ENCODE measurements around the gene USP44.

USP44 gene

DNA sequence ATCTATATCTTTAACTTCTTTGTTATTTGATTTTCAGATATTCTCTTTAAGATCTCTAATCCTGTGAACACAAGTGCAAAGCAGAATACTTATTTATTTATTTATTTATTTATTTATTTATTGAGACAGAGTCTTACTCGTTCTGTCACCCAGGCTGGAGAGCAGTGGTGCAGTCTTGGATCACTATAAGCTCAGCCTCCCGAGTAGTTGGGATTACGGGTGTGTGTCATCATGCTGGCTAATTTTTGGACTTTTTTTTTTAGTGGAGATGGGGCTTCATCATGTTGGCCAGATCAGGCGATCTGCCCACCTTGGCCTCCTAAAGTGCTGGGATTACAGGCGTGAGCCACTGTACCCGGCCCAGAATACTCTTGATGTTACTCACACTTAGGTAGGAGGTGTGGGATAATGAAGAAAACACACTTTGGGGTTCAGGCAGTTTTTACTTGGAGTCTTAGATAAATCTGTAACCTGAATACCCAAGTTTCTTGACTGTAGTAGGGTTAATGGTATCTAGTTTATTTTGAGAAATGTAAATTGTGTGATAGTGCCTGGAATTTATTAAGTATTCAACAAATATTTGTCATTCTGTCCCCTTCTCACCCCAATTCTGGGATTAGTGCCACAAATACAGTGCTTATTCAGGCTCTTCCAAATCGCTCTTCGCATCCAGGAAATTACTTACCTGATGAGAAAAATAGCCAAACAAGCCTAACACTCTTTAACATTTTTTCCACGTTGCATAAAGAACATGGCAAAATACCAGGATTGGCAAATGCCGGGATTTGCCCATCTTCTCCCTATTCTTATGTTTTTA lies 44.4 kb downstream of the USP44 start:
- no peak overlapping the region for H3K27ac ChIP-seq
- H3K4me3 ChIP-seq (ENCODE audit: low read depth in 1 of 2, low read length in 1 of 2) = no peak overlapping the region
- TF ChIP-seq, protein P1, sequence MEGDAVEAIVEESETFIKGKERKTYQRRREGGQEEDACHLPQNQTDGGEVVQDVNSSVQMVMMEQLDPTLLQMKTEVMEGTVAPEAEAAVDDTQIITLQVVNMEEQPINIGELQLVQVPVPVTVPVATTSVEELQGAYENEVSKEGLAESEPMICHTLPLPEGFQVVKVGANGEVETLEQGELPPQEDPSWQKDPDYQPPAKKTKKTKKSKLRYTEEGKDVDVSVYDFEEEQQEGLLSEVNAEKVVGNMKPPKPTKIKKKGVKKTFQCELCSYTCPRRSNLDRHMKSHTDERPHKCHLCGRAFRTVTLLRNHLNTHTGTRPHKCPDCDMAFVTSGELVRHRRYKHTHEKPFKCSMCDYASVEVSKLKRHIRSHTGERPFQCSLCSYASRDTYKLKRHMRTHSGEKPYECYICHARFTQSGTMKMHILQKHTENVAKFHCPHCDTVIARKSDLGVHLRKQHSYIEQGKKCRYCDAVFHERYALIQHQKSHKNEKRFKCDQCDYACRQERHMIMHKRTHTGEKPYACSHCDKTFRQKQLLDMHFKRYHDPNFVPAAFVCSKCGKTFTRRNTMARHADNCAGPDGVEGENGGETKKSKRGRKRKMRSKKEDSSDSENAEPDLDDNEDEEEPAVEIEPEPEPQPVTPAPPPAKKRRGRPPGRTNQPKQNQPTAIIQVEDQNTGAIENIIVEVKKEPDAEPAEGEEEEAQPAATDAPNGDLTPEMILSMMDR (IDR thresholded peaks at IDR 0.05) = no peak
- H3K4me1 ChIP-seq (ENCODE audit: control insufficient read depth in 1 of 2, insufficient read depth in 1 of 2, low read depth in 1 of 2, low read length in 1 of 2) = no peaks in the 10 kb centered on the region
- H3K27me3 ChIP-seq = no peaks in the 10 kb centered on the region
- H3K9me3 ChIP-seq = no peaks in the 10 kb centered on the region
- H3K36me3 ChIP-seq = peaks cover 66% of the 10 kb centered on the region

DNA sequence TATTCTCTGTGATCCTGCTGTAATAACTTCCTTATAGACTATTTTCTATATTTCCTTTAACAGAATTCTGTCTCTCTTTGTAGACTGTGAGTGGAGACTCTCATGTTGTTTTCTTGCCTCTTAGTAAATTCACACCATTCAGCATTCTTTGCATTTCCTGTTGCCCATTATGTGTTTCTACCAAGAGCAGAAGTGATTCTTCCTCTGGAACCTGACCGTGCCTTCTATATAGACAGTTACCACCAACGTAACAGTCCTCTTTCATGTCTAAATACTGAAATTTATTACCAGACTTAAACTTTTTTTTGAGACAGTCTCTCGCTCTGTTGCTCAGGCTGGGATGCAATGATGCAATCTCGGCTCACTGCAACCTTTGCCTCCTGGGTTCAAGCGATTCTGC lies 46.2 kb downstream of the USP44 start:
- no peak overlapping the region for H3K4me3 ChIP-seq (ENCODE audit: low read depth in 1 of 2, low read length in 1 of 2)
- TF ChIP-seq, protein P1 (IDR thresholded peaks at IDR 0.05) = no peak
- H3K9me3 ChIP-seq = no peaks in the 10 kb centered on the region
- no peaks in the 10 kb centered on the region for H3K4me1 ChIP-seq (ENCODE audit: control insufficient read depth in 1 of 2, insufficient read depth in 1 of 2, low read depth in 1 of 2, low read length in 1 of 2)
- peaks cover 59% of the 10 kb centered on the region for H3K36me3 ChIP-seq
- H3K27ac ChIP-seq = no peak overlapping the region
- H3K27me3 ChIP-seq = no peaks in the 10 kb centered on the region

DNA sequence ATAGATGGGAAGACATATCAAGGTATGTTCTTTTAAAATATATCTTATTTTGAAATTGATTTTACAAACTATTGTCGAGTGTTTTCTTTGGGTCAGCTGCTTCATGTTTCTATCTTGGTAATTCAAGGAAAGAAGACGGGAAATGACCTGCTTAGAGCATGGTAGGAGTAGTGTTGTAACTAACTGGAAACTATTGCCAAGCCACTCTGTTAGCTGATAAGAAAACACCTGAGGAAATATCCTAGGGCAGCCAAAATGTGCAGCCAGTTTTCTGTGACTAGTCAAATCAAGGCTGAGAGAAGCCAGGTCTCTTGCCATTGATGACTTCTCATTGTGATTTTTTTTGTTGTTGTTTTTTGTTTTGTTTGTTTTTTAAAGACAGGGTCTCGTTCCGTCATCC lies 47.1 kb downstream of the USP44 start:
- TF ChIP-seq, protein P1 (IDR thresholded peaks at IDR 0.05) = no peak
- Histone ChIP-seq H3K4me3 (ENCODE audit: low read depth in 1 of 2, low read length in 1 of 2) (no peak overlapping the region), H3K27me3 (no peaks in the 10 kb centered on the region), H3K27ac (no peak overlapping the region), H3K36me3 (peaks cover 59% of the 10 kb centered on the region), H3K9me3 (no peaks in the 10 kb centered on the region), H3K4me1 (ENCODE audit: control insufficient read depth in 1 of 2, insufficient read depth in 1 of 2, low read depth in 1 of 2, low read length in 1 of 2) (no peaks in the 10 kb centered on the region)

DNA sequence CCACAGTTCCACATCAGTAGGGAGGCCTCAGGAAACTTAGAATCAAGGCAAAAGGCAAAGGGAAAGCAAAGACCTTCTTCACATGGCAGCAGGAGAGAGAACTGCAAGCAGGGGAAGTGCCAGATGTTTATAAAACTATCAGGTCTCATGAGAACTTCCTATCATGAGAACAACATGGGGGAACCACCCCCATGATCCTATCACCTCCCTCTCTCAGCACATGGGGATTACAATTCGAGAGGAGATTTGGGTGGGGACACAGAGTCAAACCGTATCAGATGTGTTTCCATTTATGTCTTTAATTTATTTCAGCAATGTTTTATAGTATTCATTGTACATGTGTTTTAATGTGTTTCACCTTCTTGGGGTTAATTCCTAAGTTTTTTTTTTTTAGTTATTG lies 51.5 kb downstream of the USP44 start:
- TF ChIP-seq, protein P1 (IDR thresholded peaks at IDR 0.05) = no peak
- no peak overlapping the region for H3K27ac ChIP-seq
- no peaks in the 10 kb centered on the region for H3K4me1 ChIP-seq (ENCODE audit: control insufficient read depth in 1 of 2, insufficient read depth in 1 of 2, low read depth in 1 of 2, low read length in 1 of 2)
- H3K27me3 ChIP-seq = no peaks in the 10 kb centered on the region
- H3K9me3 ChIP-seq = no peaks in the 10 kb centered on the region
- peaks cover 52% of the 10 kb centered on the region for H3K36me3 ChIP-seq
- H3K4me3 ChIP-seq (ENCODE audit: low read depth in 1 of 2, low read length in 1 of 2) = no peak overlapping the region

DNA sequence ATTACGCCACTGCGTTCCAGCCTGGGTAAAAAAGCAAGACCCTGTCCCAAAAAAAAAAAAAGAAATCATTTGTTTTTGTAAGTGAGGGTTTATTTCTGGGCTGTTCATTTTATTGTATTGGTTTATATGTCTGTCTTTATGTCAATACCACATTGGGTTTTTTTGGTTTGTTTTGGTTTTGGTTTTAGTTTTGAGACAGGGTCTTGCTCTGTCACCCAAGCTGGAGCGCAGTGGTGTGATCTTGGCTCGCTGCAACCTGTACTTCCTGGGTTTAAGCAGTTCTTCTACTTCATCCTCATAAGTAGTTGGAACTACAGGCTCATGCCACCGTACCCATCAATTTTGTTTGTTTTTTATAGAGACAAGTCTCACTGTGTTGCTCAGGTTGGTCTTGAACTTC lies 52.3 kb downstream of the USP44 start:
- no peak overlapping the region for H3K27ac ChIP-seq
- no peaks in the 10 kb centered on the region for H3K4me1 ChIP-seq (ENCODE audit: control insufficient read depth in 1 of 2, insufficient read depth in 1 of 2, low read depth in 1 of 2, low read length in 1 of 2)
- TF ChIP-seq, protein P1 (IDR thresholded peaks at IDR 0.05) = no peak
- H3K9me3 ChIP-seq = no peaks in the 10 kb centered on the region
- H3K27me3 ChIP-seq = no peaks in the 10 kb centered on the region
- H3K36me3 ChIP-seq = peaks cover 51% of the 10 kb centered on the region
- no peak overlapping the region for H3K4me3 ChIP-seq (ENCODE audit: low read depth in 1 of 2, low read length in 1 of 2)

Measured in neutrophil (primary cell).